Mesothelial cell of epicardium (in vitro differentiated cells): ENCODE results near the gene GRID1. TPM values are rescaled to one million over a fixed set of nuclear protein-coding genes. Genes with fewer than 3 reads are reported as not detected.
A peak's percentile ranks its signal among the peaks of the same experiment; 100 is the strongest.

ENCODE experiments used
- DNase-seq, 2 experiments: peaks; one replicate each; pipeline ENCODE4 v3.0.0; 2021; ENCODE audit warnings: low spot score in 2 of 2; ENCODE audit not compliant: unreplicated experiment in 2 of 2
- H3K27ac Mint-ChIP-seq: 2 replicates; pipeline ENCODE4 v1.8.0; 2021; ENCODE audit warnings: mixed read lengths
- H3K27me3 Mint-ChIP-seq: 2 replicates; pipeline ENCODE4 v1.8.0; 2021; ENCODE audit warnings: low read depth, mixed read lengths
- H3K36me3 Mint-ChIP-seq: 2 replicates; pipeline ENCODE4 v1.8.0; 2021; ENCODE audit warnings: mixed read lengths
- H3K4me1 Mint-ChIP-seq: 2 replicates; pipeline ENCODE4 v1.8.0; 2021; ENCODE audit warnings: mixed read lengths
- H3K4me3 Mint-ChIP-seq: 2 replicates; pipeline ENCODE4 v1.8.0; 2021; ENCODE audit warnings: mild to moderate bottlenecking, moderate library complexity, mixed read lengths
- H3K9me3 Mint-ChIP-seq: 2 replicates; pipeline ENCODE4 v1.8.0; 2021; ENCODE audit warnings: mixed read lengths
- CTCF ChIP-seq: fragments of 200-600 bp; sonication (generic); IDR thresholded peaks from one replicate; pipeline ENCODE4 v1.5.0; 2021; ENCODE audit warnings: antibody characterized with exemption; ENCODE audit not compliant: unreplicated experiment
- total RNA-seq: library from RNA; stranded (reverse); gene quantifications from 3 replicates; pipeline ENCODE4 v1.2.1, GENCODE V29; 2021

Gene GRID1
- total RNA-seq, 1 donor from 2014 or later: 0.22 TPM

- H3K27me3 Mint-ChIP-seq: peaks cover 48% of the 10 kb centered on the region
- H3K27ac Mint-ChIP-seq: no peak overlapping the region
- no peaks in the 10 kb centered on the region for H3K9me3 Mint-ChIP-seq
- H3K4me3 Mint-ChIP-seq: no peak overlapping the region
- H3K4me1 Mint-ChIP-seq: no peaks in the 10 kb centered on the region
- no peaks in the 10 kb centered on the region for H3K36me3 Mint-ChIP-seq
- no peak for TF ChIP-seq CTCF
- peak in 1 of 2 experiments; percentile 16 for DNase-seq
Measured at GRCh38 chr10:86255405-86256251, 111.0 kb downstream of the GRID1 start.

GRCh38 chr10:86254526-86255174 is 111.9 kb downstream of the GRID1 start:
- H3K4me3 Mint-ChIP-seq: no peak overlapping the region
- peaks cover 42% of the 10 kb centered on the region for H3K27me3 Mint-ChIP-seq
- no peaks in the 10 kb centered on the region for H3K36me3 Mint-ChIP-seq
- TF ChIP-seq CTCF: no peak
- DNase-seq: peak in 1 of 2 experiments; percentile 31
- H3K9me3 Mint-ChIP-seq: peaks cover 7% of the 10 kb centered on the region
- H3K4me1 Mint-ChIP-seq: no peaks in the 10 kb centered on the region
- H3K27ac Mint-ChIP-seq: no peak overlapping the region

- peak in 1 of 2 experiments; percentile 20 for DNase-seq
- Mint-ChIP-seq H3K27me3 (peaks cover 39% of the 10 kb centered on the region), H3K9me3 (peaks cover 8% of the 10 kb centered on the region)
Measured at GRCh38 chr10:86254081-86254480, 112.5 kb downstream of the GRID1 start.

GRCh38 chr10:86253091-86254072 is 113.2 kb downstream of the GRID1 start:
- Mint-ChIP-seq H3K36me3 (no peaks in the 10 kb centered on the region), H3K27ac (no peak overlapping the region), H3K27me3 (peaks cover 34% of the 10 kb centered on the region), H3K4me3 (no peak overlapping the region), H3K4me1 (no peaks in the 10 kb centered on the region), H3K9me3 (peaks cover 8% of the 10 kb centered on the region)
- TF ChIP-seq CTCF: no peak
- peak in 1 of 2 experiments; percentile 28 for DNase-seq

More at GRCh38 chr10:86254081-86254480, 112.5 kb downstream of the GRID1 start:
- Mint-ChIP-seq H3K4me3 (no peak overlapping the region), H3K36me3 (no peaks in the 10 kb centered on the region), H3K27ac (no peak overlapping the region), H3K4me1 (no peaks in the 10 kb centered on the region)
- TF ChIP-seq CTCF: no peak

- H3K9me3 Mint-ChIP-seq: peaks cover 8% of the 10 kb centered on the region
- no peak overlapping the region for H3K4me3 Mint-ChIP-seq
- no peak overlapping the region for H3K27ac Mint-ChIP-seq
- H3K36me3 Mint-ChIP-seq: no peaks in the 10 kb centered on the region
- H3K27me3 Mint-ChIP-seq: peaks cover 33% of the 10 kb centered on the region
- DNase-seq: peak in 1 of 2 experiments; percentile 13
- H3K4me1 Mint-ChIP-seq: no peaks in the 10 kb centered on the region
- no peak for TF ChIP-seq CTCF
Measured at GRCh38 chr10:86252556-86252955, 114.0 kb downstream of the GRID1 start.
